Islet of Langerhans (tissue), 1 donor: ENCODE measurements around the gene AGAP1.

Experiments
- FAIRE-seq: peaks from one replicate; lab custom pipeline; 2011; peaks lifted over from hg19 to GRCh38; lab: Jason Lieb, UNC

Gene AGAP1

DNA sequence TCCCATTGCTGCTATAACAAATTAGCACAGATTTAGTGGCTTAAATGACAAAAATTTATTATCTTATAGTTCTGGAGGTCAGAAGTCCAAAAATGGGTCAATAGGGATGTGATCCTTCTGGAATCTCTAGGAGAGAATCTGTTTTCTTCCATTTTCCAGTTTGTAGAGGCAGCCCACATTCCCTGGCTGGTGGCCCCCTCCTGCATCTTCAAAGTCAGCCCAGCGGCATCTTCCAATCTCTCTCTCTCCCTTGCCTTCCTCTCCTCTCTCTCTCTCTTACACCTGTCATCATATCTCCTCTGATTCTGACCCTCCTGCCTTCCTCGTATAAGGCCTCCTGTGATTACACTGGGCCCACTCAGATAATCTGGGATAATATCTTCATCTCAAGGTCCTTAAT lies 3.9 kb upstream of the AGAP1 start:
- FAIRE-seq, result no peak

GRCh38 chr2:235492850-235493344 lies 946 bp upstream of the AGAP1 start:
- FAIRE-seq, result no peak

GRCh38 chr2:235493402-235493774 lies 455 bp upstream of the AGAP1 start:
- no peak for FAIRE-seq

GRCh38 chr2:235494716-235495372 lies 1.0 kb downstream of the AGAP1 start:
- FAIRE-seq, result no peak

GRCh38 chr2:235495373-235496238 lies 1.8 kb downstream of the AGAP1 start:
- FAIRE-seq, result no peak

GRCh38 chr2:235496239-235496621 lies 2.4 kb downstream of the AGAP1 start:
- FAIRE-seq, result no peak

DNA sequence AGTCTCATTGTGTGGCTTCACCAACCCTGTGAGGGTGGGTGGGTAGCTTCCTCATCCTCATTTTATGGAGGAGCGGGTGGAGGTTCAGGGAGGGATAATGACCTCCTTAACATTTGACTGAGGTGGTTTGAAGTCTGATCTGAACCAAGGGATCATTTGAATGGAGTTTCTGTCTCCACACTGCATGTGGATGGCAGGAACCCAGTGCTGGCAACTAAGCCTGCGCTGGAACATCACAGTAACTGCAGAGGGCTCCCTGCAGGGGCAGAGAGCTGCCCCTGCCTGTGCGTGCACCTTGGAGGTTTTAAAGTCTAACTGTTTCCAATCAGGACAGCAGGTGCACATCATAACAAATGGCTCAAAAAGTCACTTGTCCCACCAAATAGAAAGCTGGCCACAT lies 3.3 kb downstream of the AGAP1 start:
- no peak for FAIRE-seq

DNA sequence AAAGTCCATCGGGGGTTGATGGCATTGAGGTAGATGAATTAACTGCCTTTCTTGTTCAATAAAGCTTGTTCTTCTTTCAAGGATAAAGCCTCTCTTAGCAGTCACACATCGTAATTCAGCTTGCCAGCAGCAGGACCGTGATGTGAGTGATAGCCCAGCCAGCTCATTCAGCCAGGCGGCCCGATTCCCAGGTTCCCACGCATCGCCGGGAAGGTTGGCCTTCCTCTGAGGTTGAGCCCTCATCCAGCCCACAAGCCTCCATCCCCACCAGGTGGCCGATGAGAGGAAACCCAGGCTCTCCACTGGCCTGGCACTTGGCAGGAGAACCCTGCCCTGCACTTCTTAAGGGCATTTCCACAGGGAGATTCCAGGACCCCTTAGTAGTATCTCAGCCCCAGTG lies 4.7 kb downstream of the AGAP1 start:
- FAIRE-seq, result no peak

GRCh38 chr2:235498946-235499812 lies 5.3 kb downstream of the AGAP1 start:
- FAIRE-seq, result no peak

DNA sequence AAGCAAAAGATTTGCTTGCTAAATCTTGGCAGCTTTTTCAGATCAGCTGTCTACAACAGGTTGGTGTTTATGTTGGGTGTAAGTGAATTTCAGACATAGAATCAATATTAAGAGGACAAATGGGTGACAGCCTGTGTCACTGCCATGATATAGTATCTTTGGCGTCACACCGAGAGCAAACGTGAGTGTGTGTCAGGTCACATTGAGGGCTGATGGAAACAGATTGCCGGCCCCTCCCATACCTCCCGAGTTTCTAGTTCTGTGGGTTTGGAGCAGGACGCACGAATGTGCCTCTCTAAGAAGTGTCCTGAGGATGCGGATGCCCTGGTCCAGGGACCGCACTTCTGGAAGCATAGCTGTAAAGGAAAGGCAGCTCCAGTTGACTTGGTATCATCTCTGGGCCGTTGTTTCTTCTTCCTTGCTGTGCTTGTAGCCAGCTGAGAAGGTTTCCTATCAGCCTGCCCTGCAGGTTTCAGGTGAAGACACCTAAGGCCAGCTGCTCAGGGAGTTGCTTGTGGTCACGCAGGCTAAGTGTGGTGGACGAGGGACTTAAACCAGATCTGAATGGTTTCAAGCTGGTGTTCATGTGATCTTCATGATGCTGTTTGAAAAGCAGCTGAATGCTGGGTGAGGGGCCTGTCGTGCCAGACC lies 6.4 kb downstream of the AGAP1 start:
- no peak for FAIRE-seq

DNA sequence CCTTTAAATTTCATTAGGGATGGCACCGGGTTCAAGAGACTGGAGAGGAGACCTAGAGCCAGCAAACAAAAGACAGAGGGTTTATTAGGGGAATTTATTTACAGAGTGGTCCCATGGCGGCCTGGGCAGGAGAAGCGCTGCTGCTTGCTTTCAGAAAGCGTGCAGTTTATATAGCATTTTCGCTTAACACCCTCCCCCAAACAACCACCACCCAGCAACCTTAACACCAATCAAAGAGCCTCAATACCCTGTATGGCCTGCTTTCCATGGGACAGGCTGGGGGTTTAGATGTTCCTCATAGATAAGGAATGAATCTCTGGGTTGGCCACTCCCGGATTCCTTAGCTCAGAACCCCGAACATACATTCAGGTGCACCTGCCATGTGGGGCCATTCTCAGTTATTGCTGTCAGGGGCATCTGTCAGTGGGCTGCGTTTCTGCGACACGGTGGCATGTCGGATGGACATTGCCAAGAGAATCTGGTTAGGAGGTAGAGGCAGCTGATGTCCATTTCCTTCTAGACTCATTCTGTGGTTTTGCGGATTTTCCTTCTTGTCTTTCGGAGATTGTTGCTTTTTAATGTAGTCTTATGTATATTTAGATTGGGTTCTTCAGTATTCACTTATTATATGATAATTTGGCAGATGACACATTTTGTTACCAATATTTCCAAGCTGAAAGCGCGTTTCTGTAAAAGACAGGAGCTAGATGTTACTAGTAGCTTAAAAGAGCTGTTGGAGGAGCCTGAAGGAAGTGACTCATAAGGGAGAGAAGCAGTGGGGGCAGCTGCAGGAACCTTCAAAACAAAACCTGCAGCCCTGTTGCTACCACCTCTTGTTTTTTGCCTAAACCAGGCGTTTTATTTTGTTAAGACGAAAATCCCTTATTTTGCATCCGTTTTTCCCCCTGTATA lies 7.2 kb downstream of the AGAP1 start:
- FAIRE-seq, result no peak

DNA sequence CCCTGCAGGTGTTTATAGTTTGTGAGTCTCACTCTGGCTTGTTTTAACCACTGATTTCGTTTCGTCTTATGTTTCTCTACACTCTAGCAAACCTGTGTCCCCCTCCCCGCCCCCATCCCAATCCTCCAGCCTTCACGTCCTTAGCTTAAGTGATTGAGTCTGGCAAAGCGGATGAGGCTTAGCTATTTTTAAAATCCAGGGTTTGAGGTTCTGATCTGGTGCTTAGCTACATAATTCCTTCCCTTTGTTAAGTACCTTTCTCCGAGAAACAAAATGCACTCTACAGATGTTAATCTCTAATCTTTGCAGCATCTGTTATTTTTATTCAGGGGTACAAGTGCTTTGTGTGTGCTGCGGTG lies 7.8 kb downstream of the AGAP1 start:
- FAIRE-seq, result no peak

DNA sequence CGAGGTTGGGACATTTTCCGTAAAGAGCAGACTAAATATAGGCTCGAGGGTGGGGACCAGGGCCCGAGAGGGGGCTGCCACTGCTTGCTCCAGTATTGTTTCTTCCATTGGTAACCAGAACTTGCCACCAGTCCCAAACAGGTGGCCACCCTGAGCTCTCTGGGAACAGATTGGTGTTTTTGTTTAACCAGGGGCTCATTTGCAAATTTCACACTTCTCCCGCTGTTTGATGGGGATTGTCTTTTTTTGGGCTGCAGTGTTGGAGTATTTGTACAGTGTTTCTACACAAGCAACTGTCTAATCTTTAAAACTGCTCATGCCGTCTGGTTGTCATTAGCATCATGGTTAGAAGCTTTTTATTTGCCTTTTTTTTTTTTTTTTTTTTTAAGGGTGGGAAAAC lies 8.5 kb downstream of the AGAP1 start:
- no peak for FAIRE-seq

GRCh38 chr2:235504441-235505180 lies 10.8 kb downstream of the AGAP1 start:
- FAIRE-seq, result no peak

GRCh38 chr2:235505181-235505741 lies 11.4 kb downstream of the AGAP1 start:
- no peak for FAIRE-seq

DNA sequence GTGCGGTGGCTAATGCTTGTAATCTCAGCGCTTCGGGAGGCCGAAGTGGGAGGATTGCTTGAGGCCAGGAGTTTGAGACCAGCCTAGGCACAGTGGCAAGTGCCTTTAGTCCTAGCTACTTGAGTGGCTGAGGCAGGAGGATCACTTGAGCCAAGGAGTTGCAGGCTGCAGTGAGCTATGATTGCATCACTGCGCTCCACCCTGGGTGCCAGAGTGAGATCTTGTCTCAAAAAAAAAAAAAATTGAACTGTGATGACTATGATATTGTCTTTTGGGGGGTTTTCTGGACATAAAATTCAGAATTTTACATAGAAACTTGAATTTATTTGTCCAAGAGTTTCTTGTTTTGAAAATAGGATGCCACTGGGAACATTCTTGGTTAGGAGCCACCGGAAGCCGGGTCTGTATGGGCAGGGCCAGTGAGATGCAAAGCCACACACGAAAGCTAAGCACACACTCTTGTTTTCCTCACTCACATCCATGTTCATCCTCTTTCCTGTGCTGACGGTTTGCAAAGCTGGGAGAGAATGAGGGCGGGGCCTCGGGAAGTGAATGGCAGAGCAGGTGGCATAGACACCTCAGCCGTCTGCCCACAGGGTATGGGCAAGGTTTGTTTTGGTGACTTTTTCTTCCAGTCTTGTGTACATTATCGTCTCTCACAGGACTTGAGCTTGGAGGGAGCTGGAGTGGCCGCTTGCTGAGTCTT lies 12.6 kb downstream of the AGAP1 start:
- FAIRE-seq, result no peak

GRCh38 chr2:235506997-235507615 lies 13.3 kb downstream of the AGAP1 start:
- no peak for FAIRE-seq

- no peak for FAIRE-seq
Observed at GRCh38 chr2:235507928-235508327, 14.1 kb downstream of the AGAP1 start.
